ENCODE results near the gene PAWR.
A peak's percentile ranks its signal among the peaks of the same experiment; 100 is the strongest.

The PAWR gene, protein sequence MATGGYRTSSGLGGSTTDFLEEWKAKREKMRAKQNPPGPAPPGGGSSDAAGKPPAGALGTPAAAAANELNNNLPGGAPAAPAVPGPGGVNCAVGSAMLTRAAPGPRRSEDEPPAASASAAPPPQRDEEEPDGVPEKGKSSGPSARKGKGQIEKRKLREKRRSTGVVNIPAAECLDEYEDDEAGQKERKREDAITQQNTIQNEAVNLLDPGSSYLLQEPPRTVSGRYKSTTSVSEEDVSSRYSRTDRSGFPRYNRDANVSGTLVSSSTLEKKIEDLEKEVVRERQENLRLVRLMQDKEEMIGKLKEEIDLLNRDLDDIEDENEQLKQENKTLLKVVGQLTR

DNA sequence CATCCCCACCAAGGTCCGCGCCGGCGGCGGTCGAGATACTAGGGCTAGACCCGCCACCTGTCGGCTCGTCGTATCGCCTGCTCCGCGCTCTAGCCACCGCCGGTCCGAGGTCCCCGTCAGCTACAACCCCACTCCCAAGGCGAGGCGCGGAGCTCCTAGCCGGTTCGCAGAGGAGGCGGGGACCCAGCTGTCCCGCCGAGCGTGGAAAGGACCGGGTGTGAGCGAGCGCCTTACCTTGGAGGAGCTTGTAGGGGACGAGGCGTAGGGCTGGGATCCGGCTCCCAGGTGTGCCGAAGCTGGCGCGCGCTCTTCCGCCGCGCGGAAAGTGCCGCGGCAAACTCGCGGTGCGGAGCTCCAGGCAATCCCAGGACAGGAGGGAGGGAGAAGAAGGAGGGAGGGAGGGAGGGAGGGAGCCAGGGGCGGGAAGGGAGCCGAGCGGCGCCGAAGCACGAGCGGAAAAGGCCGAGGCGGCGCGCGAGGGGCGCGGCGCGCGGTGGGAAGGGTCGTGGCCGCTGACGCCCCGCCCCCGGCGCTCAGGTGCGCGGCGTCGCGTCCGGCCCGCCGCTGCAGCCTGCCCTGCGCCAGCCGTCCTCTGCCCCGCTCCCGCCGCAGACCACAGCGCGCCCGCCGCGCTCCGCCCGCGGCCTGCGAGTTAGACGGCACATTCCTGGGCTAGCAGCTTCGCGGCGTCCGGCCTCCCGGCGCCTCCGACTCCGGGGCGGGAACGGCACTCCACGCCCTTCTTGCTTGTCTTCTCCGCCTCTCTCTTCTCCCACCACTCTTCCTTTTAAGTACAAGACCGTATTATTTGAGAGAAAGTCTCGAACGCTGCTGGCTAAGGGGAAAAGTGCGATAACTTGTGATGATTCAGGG, at the start of gene PAWR:
TSS of gene PAWR (minus strand) at position 327 of the 873 bp plus-strand sequence. CDS start 720 bp downstream, outside the sequence.
- no peaks in the 10 kb centered on the region for H3K36me3 ChIP-seq (replicated peaks)
- no peaks in the 10 kb centered on the region for H3K27me3 ChIP-seq (ENCODE audit: low read depth)
- in situ Hi-C loops (cut with MboI; ENCODE audit: low sequenced_read_pairs) = no loop called here
- no peaks in the 10 kb centered on the region for H3K9me3 ChIP-seq
- H3K4me3 ChIP-seq = peak within 1 kb of the TSS; percentile 88
- peaks cover 27% of the 10 kb centered on the region for H3K4me1 ChIP-seq
- DNase-seq (ENCODE audit: low spot score in 2 of 2) = peak; percentile 77 to 89

DNA sequence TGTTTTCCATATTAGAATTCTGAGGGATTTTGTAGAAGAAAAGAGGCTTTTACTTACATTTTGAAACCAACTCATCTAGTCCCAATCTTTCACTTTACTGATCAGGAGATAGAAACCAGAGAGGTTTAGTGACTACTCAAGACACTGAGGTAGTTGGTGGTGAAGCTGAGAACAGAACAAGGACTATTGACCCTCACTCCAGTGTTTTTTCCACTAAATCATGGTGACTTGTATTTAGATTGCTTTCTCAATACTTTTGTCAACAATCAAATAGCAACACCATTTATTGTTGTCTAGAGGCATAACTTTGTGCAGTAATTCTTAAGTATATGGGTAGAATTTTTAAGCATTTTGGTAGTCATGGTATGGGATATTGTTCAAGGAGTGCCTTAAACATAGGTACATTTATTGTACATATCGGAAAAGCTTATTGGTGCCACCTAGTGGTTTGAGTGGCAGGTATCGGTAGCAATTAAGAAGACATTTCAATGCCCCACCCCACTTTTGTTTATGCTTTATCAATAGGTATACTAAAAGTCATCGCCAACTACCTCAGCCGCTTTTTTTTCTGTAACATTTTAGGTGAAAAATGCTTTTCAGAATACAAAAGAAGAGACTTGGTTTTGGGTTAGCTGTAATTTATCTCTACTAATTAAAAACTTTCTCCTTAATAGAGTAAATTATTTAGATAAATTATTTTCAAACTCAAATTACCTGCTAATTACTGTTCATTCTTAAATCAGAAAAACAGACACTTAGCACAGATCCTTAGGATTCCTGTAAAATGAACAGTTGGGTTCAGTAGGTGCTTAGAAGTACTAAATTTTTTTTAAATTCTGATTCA, 47.3 kb upstream of the PAWR start:
- in situ Hi-C loops (cut with MboI; ENCODE audit: low sequenced_read_pairs) = loop anchor here (10.0 kb wide), 2 partner anchors 183 to 323 kb away; no protein-coding TSS in a partner anchor
- Histone ChIP-seq H3K9me3 (no peaks in the 10 kb centered on the region), H3K36me3 (replicated peaks) (no peaks in the 10 kb centered on the region), H3K4me3 (no peak overlapping the region), H3K27me3 (ENCODE audit: low read depth) (no peaks in the 10 kb centered on the region), H3K4me1 (no peaks in the 10 kb centered on the region)
- DNase-seq (ENCODE audit: low spot score in 2 of 2) = peak; percentile 69 to 74

DNA sequence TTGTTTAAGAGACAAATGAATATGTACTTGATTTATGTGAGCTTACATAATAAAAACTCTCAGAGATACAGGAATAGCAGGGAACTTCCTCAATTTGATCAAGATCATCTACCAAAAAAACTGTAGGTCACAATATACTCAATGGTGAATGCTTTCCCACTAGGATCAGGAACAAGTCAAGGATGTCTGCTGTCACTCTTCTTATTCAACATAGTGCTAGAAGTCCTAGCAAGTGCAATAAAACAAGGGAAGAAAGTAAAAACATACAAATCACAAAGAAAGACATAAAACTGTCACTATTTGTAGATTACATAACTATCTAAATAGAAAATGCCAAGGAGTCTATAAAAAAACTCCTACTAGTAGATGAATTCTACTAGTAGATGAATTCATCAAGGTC, 41.9 kb upstream of the PAWR start:
- Histone ChIP-seq H3K4me1 (no peaks in the 10 kb centered on the region), H3K36me3 (replicated peaks) (no peaks in the 10 kb centered on the region), H3K9me3 (no peaks in the 10 kb centered on the region), H3K27me3 (ENCODE audit: low read depth) (no peaks in the 10 kb centered on the region), H3K4me3 (no peak overlapping the region)
- in situ Hi-C loops (cut with MboI; ENCODE audit: low sequenced_read_pairs) = loop anchor here (10.0 kb wide), 2 partner anchors 178 to 318 kb away; no protein-coding TSS in a partner anchor
- DNase-seq (ENCODE audit: low spot score in 2 of 2) = no peak

DNA sequence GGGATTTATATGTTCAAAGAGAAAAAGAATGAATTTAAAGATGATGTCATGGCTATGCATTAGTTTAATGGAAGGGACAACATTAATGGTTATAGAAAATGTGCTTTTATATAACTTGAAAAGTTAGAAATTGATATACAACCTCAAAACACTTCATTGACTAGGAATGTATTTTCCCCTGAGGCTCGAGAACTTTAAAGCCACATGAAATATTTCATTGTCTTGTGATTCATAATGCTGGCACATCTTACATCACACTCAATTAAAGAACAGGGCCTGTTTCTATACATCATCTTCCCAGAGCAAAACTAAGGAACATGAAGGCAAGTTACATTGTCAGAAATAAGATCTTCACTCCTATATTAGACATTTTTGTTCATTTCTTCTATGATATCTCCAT, 35.2 kb upstream of the PAWR start:
- H3K27me3 ChIP-seq (ENCODE audit: low read depth) = no peaks in the 10 kb centered on the region
- DNase-seq (ENCODE audit: low spot score in 2 of 2) = no peak
- H3K9me3 ChIP-seq = no peaks in the 10 kb centered on the region
- H3K36me3 ChIP-seq (replicated peaks) = no peaks in the 10 kb centered on the region
- in situ Hi-C loops (cut with MboI; ENCODE audit: low sequenced_read_pairs) = no loop called here
- H3K4me3 ChIP-seq = no peak overlapping the region
- H3K4me1 ChIP-seq = no peaks in the 10 kb centered on the region

GRCh38 chr12:79717006-79717405, 26.2 kb upstream of the PAWR start:
- in situ Hi-C loops (cut with MboI; ENCODE audit: low sequenced_read_pairs) = no loop called here
- peak in 1 of 2 experiments; percentile 19 for DNase-seq (ENCODE audit: low spot score in 2 of 2)
- no peaks in the 10 kb centered on the region for H3K36me3 ChIP-seq (replicated peaks)

DNA sequence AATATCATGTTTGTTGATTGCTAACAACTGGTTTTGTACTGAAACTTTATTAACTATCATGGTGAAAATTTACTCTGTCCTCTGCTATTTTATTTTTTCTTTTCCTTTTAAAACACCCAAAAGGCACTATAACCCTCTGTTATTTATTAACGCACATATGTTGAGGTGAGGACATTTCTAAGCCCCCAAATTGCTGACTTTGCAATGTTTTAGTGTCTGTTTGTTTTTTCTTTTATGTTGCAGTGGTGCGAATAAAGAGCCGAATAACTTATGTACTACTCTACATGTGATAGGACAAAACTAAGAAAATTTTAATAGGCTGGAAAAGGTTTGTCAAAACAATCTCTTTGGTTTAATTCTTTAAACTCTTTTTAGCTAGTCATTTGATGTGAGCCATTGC, 24.5 kb upstream of the PAWR start:
- in situ Hi-C loops (cut with MboI; ENCODE audit: low sequenced_read_pairs) = no loop called here
- no peak for DNase-seq (ENCODE audit: low spot score in 2 of 2)
- H3K27me3 ChIP-seq (ENCODE audit: low read depth) = no peaks in the 10 kb centered on the region
- no peaks in the 10 kb centered on the region for H3K9me3 ChIP-seq
- H3K4me3 ChIP-seq = no peak overlapping the region
- H3K36me3 ChIP-seq (replicated peaks) = no peaks in the 10 kb centered on the region
- H3K4me1 ChIP-seq = no peaks in the 10 kb centered on the region

More at GRCh38 chr12:79717006-79717405, 26.2 kb upstream of the PAWR start:
- no peak overlapping the region for H3K4me3 ChIP-seq
- H3K9me3 ChIP-seq = no peaks in the 10 kb centered on the region
- H3K4me1 ChIP-seq = no peaks in the 10 kb centered on the region
- H3K27me3 ChIP-seq (ENCODE audit: low read depth) = no peaks in the 10 kb centered on the region

DNA sequence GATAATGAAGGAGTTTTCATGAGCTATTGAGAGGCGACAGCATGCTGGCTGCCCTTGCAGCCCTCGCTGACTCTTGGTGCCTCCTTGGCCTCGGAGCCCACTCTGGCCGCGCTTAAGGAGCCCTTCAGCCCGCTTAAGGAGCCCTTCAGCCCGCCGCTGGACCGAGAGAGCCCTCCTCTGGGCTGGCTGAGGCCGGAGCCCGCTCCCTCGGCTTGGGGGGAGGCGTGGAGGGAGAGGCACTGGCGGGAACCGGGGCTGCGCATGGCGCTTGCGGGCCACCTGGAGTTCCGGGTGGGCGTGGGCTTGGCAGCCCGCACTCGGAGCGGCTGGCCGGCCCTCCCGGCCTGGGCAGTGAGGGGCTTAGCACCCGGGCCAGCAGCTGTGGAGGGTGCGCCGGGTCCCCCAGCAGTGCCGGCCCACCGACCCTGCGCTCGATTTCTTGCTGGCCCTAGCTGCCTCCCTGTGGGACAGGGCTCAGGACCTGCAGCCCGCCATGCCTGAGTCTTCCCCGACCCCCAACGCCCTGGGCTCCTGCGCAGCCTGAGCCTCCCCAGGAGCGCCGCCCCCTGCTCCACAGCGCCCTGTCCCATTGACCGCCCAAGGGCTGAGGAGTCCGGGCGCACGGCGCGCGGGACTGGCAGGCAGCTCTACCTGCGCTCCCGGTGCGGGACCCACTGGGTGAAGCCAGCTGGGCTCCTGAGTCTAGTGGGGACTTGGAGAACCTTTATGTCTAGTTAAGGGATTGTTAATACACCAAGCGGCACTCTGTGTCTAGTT, 20.1 kb upstream of the PAWR start:
- H3K4me3 ChIP-seq = no peak overlapping the region
- in situ Hi-C loops (cut with MboI; ENCODE audit: low sequenced_read_pairs) = no loop called here
- no peak for DNase-seq (ENCODE audit: low spot score in 2 of 2)

GRCh38 chr12:79707830-79708229, 17.1 kb upstream of the PAWR start:
- in situ Hi-C loops (cut with MboI; ENCODE audit: low sequenced_read_pairs) = no loop called here
- Histone ChIP-seq H3K27me3 (ENCODE audit: low read depth) (no peaks in the 10 kb centered on the region), H3K9me3 (no peaks in the 10 kb centered on the region)

More for the DNA sequence above, 20.1 kb upstream of the PAWR start:
- H3K36me3 ChIP-seq (replicated peaks) = no peaks in the 10 kb centered on the region
- H3K9me3 ChIP-seq = no peaks in the 10 kb centered on the region
- no peaks in the 10 kb centered on the region for H3K27me3 ChIP-seq (ENCODE audit: low read depth)
- H3K4me1 ChIP-seq = no peaks in the 10 kb centered on the region

DNA sequence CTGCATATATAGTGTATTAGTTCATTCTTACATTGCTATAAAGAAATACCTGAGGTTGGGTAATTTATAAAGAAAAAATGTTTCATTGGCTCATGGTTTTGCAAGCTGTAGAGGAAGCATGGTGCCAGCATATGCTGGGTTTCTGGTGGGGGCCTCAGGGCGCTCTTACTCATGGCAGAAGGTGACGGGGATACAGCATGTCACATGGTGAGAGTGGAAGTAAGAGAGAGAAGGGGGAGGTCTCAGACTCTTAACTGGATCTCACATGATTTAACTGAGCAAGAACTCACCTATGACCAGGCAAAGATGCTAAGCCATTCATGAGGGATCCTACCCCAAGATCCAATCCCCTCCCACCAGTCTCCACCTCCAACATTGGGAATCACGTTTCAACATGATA, 15.9 kb upstream of the PAWR start:
- in situ Hi-C loops (cut with MboI; ENCODE audit: low sequenced_read_pairs) = no loop called here
- Histone ChIP-seq H3K4me1 (no peaks in the 10 kb centered on the region), H3K36me3 (replicated peaks) (no peaks in the 10 kb centered on the region), H3K9me3 (no peaks in the 10 kb centered on the region), H3K27me3 (ENCODE audit: low read depth) (no peaks in the 10 kb centered on the region), H3K4me3 (no peak overlapping the region)
- DNase-seq (ENCODE audit: low spot score in 2 of 2) = no peak

More at GRCh38 chr12:79707830-79708229, 17.1 kb upstream of the PAWR start:
- H3K4me1 ChIP-seq = no peaks in the 10 kb centered on the region
- DNase-seq (ENCODE audit: low spot score in 2 of 2) = no peak
- H3K4me3 ChIP-seq = no peak overlapping the region
- no peaks in the 10 kb centered on the region for H3K36me3 ChIP-seq (replicated peaks)

- no peaks in the 10 kb centered on the region for H3K36me3 ChIP-seq (replicated peaks)
- H3K27me3 ChIP-seq (ENCODE audit: low read depth) = no peaks in the 10 kb centered on the region
- no peaks in the 10 kb centered on the region for H3K9me3 ChIP-seq
- in situ Hi-C loops (cut with MboI; ENCODE audit: low sequenced_read_pairs) = no loop called here
- no peaks in the 10 kb centered on the region for H3K4me1 ChIP-seq
- no peak for DNase-seq (ENCODE audit: low spot score in 2 of 2)
- no peak overlapping the region for H3K4me3 ChIP-seq
Observed at GRCh38 chr12:79706156-79706555, 15.4 kb upstream of the PAWR start.

DNA sequence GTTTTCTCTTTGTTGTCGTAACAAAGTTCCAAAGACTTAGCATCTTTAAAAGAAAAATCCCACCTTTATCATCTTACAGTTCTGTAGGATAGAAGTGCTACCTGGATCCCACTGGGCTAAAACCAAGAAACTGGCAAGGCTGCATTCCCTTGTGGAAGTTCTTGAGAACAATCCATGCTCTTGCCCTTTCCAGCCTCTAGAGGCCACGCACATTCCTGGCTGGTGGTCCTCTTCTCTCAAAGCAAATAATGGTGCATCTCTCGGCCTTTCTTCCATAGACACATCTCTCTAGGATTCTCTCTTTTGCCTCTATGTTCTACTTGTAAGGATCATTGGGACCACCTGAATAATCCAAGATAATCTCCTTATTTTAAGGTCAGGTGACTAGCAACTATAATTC, 8.2 kb upstream of the PAWR start:
- in situ Hi-C loops (cut with MboI; ENCODE audit: low sequenced_read_pairs) = no loop called here
- DNase-seq (ENCODE audit: low spot score in 2 of 2) = no peak
- Histone ChIP-seq H3K4me1 (no peaks in the 10 kb centered on the region), H3K27me3 (ENCODE audit: low read depth) (no peaks in the 10 kb centered on the region), H3K9me3 (no peaks in the 10 kb centered on the region), H3K4me3 (no peak overlapping the region), H3K36me3 (replicated peaks) (no peaks in the 10 kb centered on the region)

DNA sequence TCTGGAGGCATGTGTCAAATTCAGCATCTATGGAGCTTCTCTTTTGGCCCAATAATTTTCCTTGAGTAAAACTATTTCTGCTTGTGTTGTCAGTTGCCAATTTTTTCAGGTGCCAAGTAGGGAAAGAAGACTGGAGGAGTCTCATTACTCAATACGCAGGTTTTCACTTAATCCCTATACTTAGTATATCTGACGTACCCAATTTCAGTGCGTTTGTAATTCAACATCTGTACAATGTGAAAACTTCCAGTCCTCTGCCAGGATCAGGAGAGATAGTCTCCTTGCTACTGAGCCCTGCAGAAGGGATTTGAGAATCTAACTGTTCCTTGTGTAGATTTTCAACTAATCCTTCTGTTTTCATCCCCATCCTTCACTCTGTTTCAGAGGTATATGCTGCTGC, 5.7 kb upstream of the PAWR start:
- Histone ChIP-seq H3K36me3 (replicated peaks) (no peaks in the 10 kb centered on the region), H3K9me3 (no peaks in the 10 kb centered on the region), H3K4me1 (peaks cover 18% of the 10 kb centered on the region), H3K4me3 (no peak overlapping the region), H3K27me3 (ENCODE audit: low read depth) (no peaks in the 10 kb centered on the region)
- in situ Hi-C loops (cut with MboI; ENCODE audit: low sequenced_read_pairs) = no loop called here
- no peak for DNase-seq (ENCODE audit: low spot score in 2 of 2)

Measured in HAP-1 (cell line).